NCI-H446 treated with DMSO at 0.1 percent for 48 hours (cell line): ENCODE measurements around the gene ALX3.
"Not testable (repeated sequence)": the region's sequence is repeated elsewhere in the genome, so short reads cannot be mapped to it uniquely, and the experiment has no call there.

Experiments used
- DNase-seq: peaks from one replicate; lab custom pipeline; 2025; lab: John Stamatoyannopoulos, UW

ALX3 gene

GRCh38 chr1:110047463-110047862 is 23.0 kb downstream of the ALX3 start:
- DNase-seq = no peak

- no peak for DNase-seq
Measured at GRCh38 chr1:110043016-110043415, 27.5 kb downstream of the ALX3 start.

GRCh38 chr1:110040548-110040947 is 29.9 kb downstream of the ALX3 start:
- no peak for DNase-seq

- no peak for DNase-seq
Measured at GRCh38 chr1:110039641-110040040, 30.8 kb downstream of the ALX3 start.

- no peak for DNase-seq
Measured at GRCh38 chr1:110038271-110038670, 32.2 kb downstream of the ALX3 start.

- DNase-seq = no peak
Measured at GRCh38 chr1:110035236-110035752, 35.2 kb downstream of the ALX3 start.

- peak; percentile 93 for DNase-seq
Measured at GRCh38 chr1:110034451-110035235, 35.8 kb downstream of the ALX3 start, which contains the start of gene STRIP1. STRIP1 (plus strand) TSS chr1:110034624; CDS start chr1:110034638, 14 bp downstream.

- no peak for DNase-seq
Measured at GRCh38 chr1:110034040-110034450, 36.4 kb downstream of the ALX3 start.

- DNase-seq = no peak
Measured at GRCh38 chr1:110033421-110033820, 37.1 kb downstream of the ALX3 start.

GRCh38 chr1:110032327-110032726 is 38.1 kb downstream of the ALX3 start:
- no peak for DNase-seq

GRCh38 chr1:110030687-110031086 is 39.8 kb downstream of the ALX3 start:
- DNase-seq = not testable (repeated sequence)

- no peak for DNase-seq
Measured at GRCh38 chr1:110024613-110025012, 45.9 kb downstream of the ALX3 start.

GRCh38 chr1:110021285-110021684 is 49.2 kb downstream of the ALX3 start:
- no peak for DNase-seq

- no peak for DNase-seq
Measured at GRCh38 chr1:110019770-110020169, 50.7 kb downstream of the ALX3 start.

- DNase-seq = no peak
Measured at GRCh38 chr1:110018396-110018795, 52.1 kb downstream of the ALX3 start.

GRCh38 chr1:110017792-110018191 is 52.7 kb downstream of the ALX3 start:
- no peak for DNase-seq

GRCh38 chr1:110012100-110012780 is 58.2 kb downstream of the ALX3 start:
- no peak for DNase-seq

- no peak for DNase-seq
Measured at GRCh38 chr1:110011527-110012041, 58.9 kb downstream of the ALX3 start.
